Peyer's patch (tissue), 4 donors: ENCODE data around the gene LRRC17.

Experiments
- CTCF ChIP-seq, 6 experiments: fragments of 450-650 bp in 4 of 6; fragments of 200-600 bp in 2 of 6; sonication (generic) in 1 of 6; IDR thresholded peaks; one replicate each; pipeline ENCODE4 v1.5.1; 2017 to 2019; ENCODE audit warnings: antibody characterized with exemption in 6 of 6, mild to moderate bottlenecking in 3 of 6, moderate library complexity in 1 of 6
- POLR2A ChIP-seq, 2 donors: fragments of 450-650 bp; IDR thresholded peaks; one replicate each; pipeline ENCODE4 v1.5.1; 2017; ENCODE audit warnings: antibody characterized with exemption in 2 of 2, mild to moderate bottlenecking in 2 of 2, moderate library complexity in 2 of 2

- TF ChIP-seq POLR2A (IDR thresholded peaks at IDR 0.05) (no peak), CTCF (IDR thresholded peaks at IDR 0.05) (no peak)
Measured at GRCh38 chr7:102985176-102985783, 72.5 kb downstream of the LRRC17 start.
